Stimulated activated CD4-positive, alpha-beta T cell treated with anti-CD3 and anti-CD28 coated beads, Interleukin-4, amount 100 ng/mL, for 1 hour (primary cell): ENCODE data around the gene TMEM164.

ENCODE experiments used
- DNase-seq: peaks from one replicate; pipeline ENCODE4 v3.0.0-alpha.2; 2020

TMEM164 gene

GRCh38 chrX:110042496-110042895 is 39.6 kb downstream of the TMEM164 start:
- DNase-seq, result no peak

GRCh38 chrX:110043506-110043905 is 40.6 kb downstream of the TMEM164 start:
- DNase-seq, result no peak

GRCh38 chrX:110044346-110045249 is 41.7 kb downstream of the TMEM164 start:
- no peak for DNase-seq

GRCh38 chrX:110045421-110045820 is 42.5 kb downstream of the TMEM164 start:
- DNase-seq, result no peak

- no peak for DNase-seq
These were observed 43.1 kb downstream of the TMEM164 start for GRCh38 chrX:110046001-110046400.

- no peak for DNase-seq
These were observed 44.1 kb downstream of the TMEM164 start for GRCh38 chrX:110046971-110047370.

GRCh38 chrX:110049096-110049495 is 46.2 kb downstream of the TMEM164 start:
- no peak for DNase-seq

GRCh38 chrX:110050386-110050785 is 47.5 kb downstream of the TMEM164 start:
- DNase-seq, result no peak

- no peak for DNase-seq
These were observed 48.0 kb downstream of the TMEM164 start for GRCh38 chrX:110050901-110051300.

GRCh38 chrX:110051559-110051958 is 48.6 kb downstream of the TMEM164 start:
- DNase-seq, result no peak

- DNase-seq, result no peak
These were observed 49.4 kb downstream of the TMEM164 start for GRCh38 chrX:110052303-110052702.

- DNase-seq, result no peak
These were observed 50.5 kb downstream of the TMEM164 start for GRCh38 chrX:110053453-110053852.

- no peak for DNase-seq
These were observed 52.7 kb downstream of the TMEM164 start for GRCh38 chrX:110055616-110056015.

GRCh38 chrX:110056419-110056818 is 53.5 kb downstream of the TMEM164 start:
- DNase-seq, result no peak

GRCh38 chrX:110059410-110059809 is 56.5 kb downstream of the TMEM164 start:
- DNase-seq, result no peak

GRCh38 chrX:110060317-110060716 is 57.4 kb downstream of the TMEM164 start:
- DNase-seq, result no peak

- DNase-seq, result no peak
These were observed 58.1 kb downstream of the TMEM164 start for GRCh38 chrX:110060846-110061537.

- DNase-seq, result no peak
These were observed 60.0 kb downstream of the TMEM164 start for GRCh38 chrX:110062919-110063318.

- no peak for DNase-seq
These were observed 63.7 kb downstream of the TMEM164 start for GRCh38 chrX:110066488-110067225.

GRCh38 chrX:110070970-110071369 is 68.1 kb downstream of the TMEM164 start:
- no peak for DNase-seq

GRCh38 chrX:110081320-110081719 is 78.4 kb downstream of the TMEM164 start:
- no peak for DNase-seq

- DNase-seq, result no peak
These were observed 78.8 kb downstream of the TMEM164 start for GRCh38 chrX:110081740-110082139.

- DNase-seq, result no peak
These were observed 79.2 kb downstream of the TMEM164 start for GRCh38 chrX:110082161-110082560.
